Stomach (tissue), 9 donors: ENCODE measurements around the gene NKG7. TPM values are rescaled to one million over a fixed set of nuclear protein-coding genes. Genes with fewer than 3 reads are reported as not detected.

ENCODE experiments used
- DNase-seq, 2 donors: peaks; one replicate each; pipeline versions ENCODE4 v3.0.0 to v3.0.0-alpha.2; 2013 to 2019
- H3K27ac ChIP-seq, 5 donors: fragments of 200-600 bp in 4 of 5; sonication (generic) in 4 of 5; one replicate each; pipeline ENCODE4 v1.5.1; 2013 to 2019; ENCODE audit warnings: mild to moderate bottlenecking in 1 of 5, moderate library complexity in 1 of 5
- H3K27me3 ChIP-seq, 3 donors: fragments of 200-600 bp; sonication (generic); one replicate each; pipeline ENCODE4 v1.5.1; 2017 to 2019; ENCODE audit warnings: mixed run types in 1 of 3
- H3K36me3 ChIP-seq, 4 donors: fragments of 200-600 bp; sonication (generic); 1 replicate in 3 of 4; 2 replicates in 1 of 4; pipeline ENCODE4 v1.5.1; 2016 to 2019
- H3K4me1 ChIP-seq, 4 donors: fragments of 200-600 bp; sonication (generic); one replicate each; pipeline ENCODE4 v1.5.1; 2016 to 2019
- H3K4me3 ChIP-seq, 4 donors: fragments of 200-600 bp; sonication (generic) in 3 of 4; one replicate each; pipeline ENCODE4 v1.5.1; 2016 to 2019; ENCODE audit warnings: mild to moderate bottlenecking in 1 of 4
- H3K9me3 ChIP-seq, 4 donors: fragments of 200-600 bp; sonication (generic); one replicate each; pipeline ENCODE4 v1.5.1; 2016 to 2019
- EP300 ChIP-seq: sonication (generic); formaldehyde crosslinking; IDR thresholded peaks from one replicate; pipeline ENCODE4 v1.6.1; 2017; ENCODE audit warnings: antibody characterized with exemption
- POLR2A ChIP-seq, 4 donors: fragments of 450-650 bp; IDR thresholded peaks; one replicate each; pipeline ENCODE4 v1.6.1; 2016; ENCODE audit warnings: antibody characterized with exemption in 4 of 4, control low read depth in 2 of 4, mild to moderate bottlenecking in 1 of 4, moderate library complexity in 1 of 4
- POLR2AphosphoS5 ChIP-seq, 3 donors: sonication (generic); formaldehyde crosslinking; IDR thresholded peaks; one replicate each; pipeline ENCODE4 v1.6.1; 2016; ENCODE audit warnings: antibody characterized with exemption in 3 of 3
- WGBS, 5 donors: extraction: QIAGEN DNeasy Blood & Tissue Kit in 3 of 5; methylation state at CpG; one replicate each; pipeline versions ENCODE4 v1.1.5 to v1.1.7; 2013 to 2018; 5-methylcytosine and 5-hydroxymethylcytosine counted together
- intact Hi-C: fragments of 100-400 bp; cut with DNase I; formaldehyde crosslinking; loops from one replicate; pipeline ENCODE4 v1.15.1; 2023; ENCODE audit warnings: low total_unique reads
- polyA plus RNA-seq, 3 donors: library from polyadenylated mRNA; stranded (reverse); fragments of 200-250 nt; gene quantifications; one replicate each; pipeline ENCODE4 v1.2.3, GENCODE V29; 2013
- total RNA-seq, 5 donors: library from RNA; depleted of rRNA; stranded (reverse); fragments of >200 nt; gene quantifications; one replicate each; pipeline versions ENCODE4 v1.1.0 to v1.2.3, GENCODE V29; 2014 to 2016
- TF ChIP-seq, protein P1 (sequence below), 7 experiments: fragments of 450-650 bp in 4 of 7; fragments of 200-600 bp in 3 of 7; sonication (generic) in 3 of 7; IDR thresholded peaks; one replicate each; pipeline ENCODE4 v1.5.1; 2016 to 2019; ENCODE audit warnings: antibody characterized with exemption in 7 of 7, control low read depth in 2 of 7, mild to moderate bottlenecking in 1 of 7
- donor health status: healthy with polysubstance abuse.
- donor health status: Bipolar disorder and iron deficiency.
- donor health status: healthy.

The NKG7 gene
- total and polyA plus RNA-seq, 8 donors = 2.1 to 7.7 (median 5.2) TPM; not detected in 4

DNA sequence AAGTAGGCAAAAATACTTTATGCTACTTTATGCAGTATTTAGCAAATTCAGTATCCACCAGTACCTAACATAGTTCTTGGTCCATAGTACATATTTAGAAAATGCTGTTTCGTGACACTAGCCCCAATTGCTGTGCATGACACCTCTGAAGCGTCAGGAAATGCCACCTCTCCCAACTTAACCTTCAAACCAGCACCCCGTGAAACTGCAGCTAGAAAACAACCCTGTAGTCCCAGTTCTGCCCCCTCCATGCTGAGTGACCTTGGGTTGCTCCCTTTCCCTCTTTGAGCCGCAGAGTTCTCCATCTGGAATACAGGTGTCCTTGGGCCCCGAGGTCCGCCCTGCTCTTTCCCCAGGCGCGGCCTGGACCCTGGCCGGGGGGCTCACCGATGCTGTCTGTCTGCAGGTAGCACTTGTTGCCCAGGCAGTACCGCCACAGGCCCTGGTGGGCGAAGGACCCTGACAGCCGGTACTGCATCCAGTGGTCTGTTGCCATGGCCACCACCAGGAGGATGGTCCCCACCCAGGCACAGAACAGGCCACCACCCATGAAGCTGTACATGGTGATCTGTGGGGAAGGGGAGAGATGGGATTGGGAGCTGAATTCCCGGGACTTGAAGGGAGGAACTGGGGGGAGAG lies 14.5 kb upstream of the NKG7 start:
- no peak for DNase-seq
- Histone ChIP-seq H3K27me3 (no peaks in the 10 kb centered on the region), H3K9me3 (no peaks in the 10 kb centered on the region), H3K36me3 (no peaks in the 10 kb centered on the region), H3K4me1 (no peaks in the 10 kb centered on the region), H3K27ac (no peak overlapping the region), H3K4me3 (no peak overlapping the region)
- intact Hi-C loops = no loop called here
- no peak for TF ChIP-seq EP300
- TF ChIP-seq, protein P1, sequence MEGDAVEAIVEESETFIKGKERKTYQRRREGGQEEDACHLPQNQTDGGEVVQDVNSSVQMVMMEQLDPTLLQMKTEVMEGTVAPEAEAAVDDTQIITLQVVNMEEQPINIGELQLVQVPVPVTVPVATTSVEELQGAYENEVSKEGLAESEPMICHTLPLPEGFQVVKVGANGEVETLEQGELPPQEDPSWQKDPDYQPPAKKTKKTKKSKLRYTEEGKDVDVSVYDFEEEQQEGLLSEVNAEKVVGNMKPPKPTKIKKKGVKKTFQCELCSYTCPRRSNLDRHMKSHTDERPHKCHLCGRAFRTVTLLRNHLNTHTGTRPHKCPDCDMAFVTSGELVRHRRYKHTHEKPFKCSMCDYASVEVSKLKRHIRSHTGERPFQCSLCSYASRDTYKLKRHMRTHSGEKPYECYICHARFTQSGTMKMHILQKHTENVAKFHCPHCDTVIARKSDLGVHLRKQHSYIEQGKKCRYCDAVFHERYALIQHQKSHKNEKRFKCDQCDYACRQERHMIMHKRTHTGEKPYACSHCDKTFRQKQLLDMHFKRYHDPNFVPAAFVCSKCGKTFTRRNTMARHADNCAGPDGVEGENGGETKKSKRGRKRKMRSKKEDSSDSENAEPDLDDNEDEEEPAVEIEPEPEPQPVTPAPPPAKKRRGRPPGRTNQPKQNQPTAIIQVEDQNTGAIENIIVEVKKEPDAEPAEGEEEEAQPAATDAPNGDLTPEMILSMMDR (IDR thresholded peaks at IDR 0.05) = no peak
- no peak for TF ChIP-seq POLR2AphosphoS5 (IDR thresholded peaks at IDR 0.05)
- no peak for TF ChIP-seq POLR2A (IDR thresholded peaks at IDR 0.05)
- 75 to 90% (median 87%) methylated on average over 5 to 14 of the region's 14 CpGs for WGBS, 5 donors

DNA sequence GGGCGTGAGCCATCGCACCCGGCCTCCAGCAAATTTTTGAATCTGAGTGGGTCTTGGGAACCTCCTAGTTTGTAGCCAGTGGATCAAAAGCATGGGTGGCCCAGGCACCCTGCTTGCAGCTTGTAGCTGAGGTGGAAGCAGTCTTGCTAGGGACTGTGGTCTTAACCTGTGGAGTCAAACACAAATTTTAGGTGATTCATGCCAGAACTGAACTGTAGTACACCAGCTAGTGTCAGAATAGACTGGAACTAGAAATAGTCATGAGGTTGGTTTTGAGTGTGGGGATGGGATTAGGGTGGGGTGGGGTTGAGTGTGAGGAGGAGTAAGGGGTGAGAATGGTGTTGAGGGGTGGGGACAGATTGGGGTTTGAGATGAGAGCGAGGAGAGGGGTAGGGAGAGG lies 9.6 kb upstream of the NKG7 start:
- intact Hi-C loops = no loop called here

DNA sequence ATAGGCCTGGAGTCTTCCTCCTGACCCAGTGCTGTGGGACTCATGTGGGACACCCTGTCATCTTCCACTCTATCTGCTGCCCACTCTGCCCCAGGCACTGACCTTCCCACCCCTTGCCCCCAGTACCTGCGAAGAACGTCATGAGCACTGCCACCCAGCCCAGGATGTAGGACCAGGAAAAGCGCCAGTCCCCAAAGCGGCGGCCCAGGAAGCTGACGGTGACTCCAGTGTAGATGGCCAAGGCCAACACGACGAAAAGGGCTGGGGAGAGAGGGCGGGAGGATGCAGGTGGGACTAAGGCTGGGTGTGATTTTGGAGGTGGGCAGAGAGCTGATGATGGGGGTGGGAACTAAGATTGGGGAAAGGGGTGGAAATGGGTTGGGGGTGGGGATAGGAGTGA lies 7.9 kb upstream of the NKG7 start:
- WGBS, 5 donors = 87 to 95% (median 92%) methylated on average over 9 of the region's 9 CpGs
- H3K36me3 ChIP-seq = no peaks in the 10 kb centered on the region
- no peaks in the 10 kb centered on the region for H3K4me1 ChIP-seq
- DNase-seq = no peak
- no peak for TF ChIP-seq POLR2A (IDR thresholded peaks at IDR 0.05)
- no peak for TF ChIP-seq POLR2AphosphoS5 (IDR thresholded peaks at IDR 0.05)
- no peak for TF ChIP-seq EP300
- TF ChIP-seq, protein P1 (IDR thresholded peaks at IDR 0.05) = no peak
- peaks cover 0 to 7% (median 4%) of the 10 kb centered on the region in 4 donors for H3K9me3 ChIP-seq
- no peak overlapping the region for H3K27ac ChIP-seq
- H3K27me3 ChIP-seq = no peaks in the 10 kb centered on the region
- intact Hi-C loops = no loop called here
- no peak overlapping the region for H3K4me3 ChIP-seq

More for the DNA sequence above, 9.6 kb upstream of the NKG7 start:
- TF ChIP-seq, protein P1 (IDR thresholded peaks at IDR 0.05) = no peak
- TF ChIP-seq EP300 = no peak
- TF ChIP-seq POLR2AphosphoS5 (IDR thresholded peaks at IDR 0.05) = no peak
- TF ChIP-seq POLR2A (IDR thresholded peaks at IDR 0.05) = no peak
- H3K36me3 ChIP-seq = no peaks in the 10 kb centered on the region
- H3K27ac ChIP-seq = no peak overlapping the region
- no peak for DNase-seq
- no peaks in the 10 kb centered on the region for H3K27me3 ChIP-seq
- H3K9me3 ChIP-seq = peaks cover 0 to 7% (median 4%) of the 10 kb centered on the region in 4 donors
- H3K4me1 ChIP-seq = no peaks in the 10 kb centered on the region
- no peak overlapping the region for H3K4me3 ChIP-seq
- 89 to 97% (median 95%) methylated on average over 4 of the region's 4 CpGs for WGBS, 5 donors

DNA sequence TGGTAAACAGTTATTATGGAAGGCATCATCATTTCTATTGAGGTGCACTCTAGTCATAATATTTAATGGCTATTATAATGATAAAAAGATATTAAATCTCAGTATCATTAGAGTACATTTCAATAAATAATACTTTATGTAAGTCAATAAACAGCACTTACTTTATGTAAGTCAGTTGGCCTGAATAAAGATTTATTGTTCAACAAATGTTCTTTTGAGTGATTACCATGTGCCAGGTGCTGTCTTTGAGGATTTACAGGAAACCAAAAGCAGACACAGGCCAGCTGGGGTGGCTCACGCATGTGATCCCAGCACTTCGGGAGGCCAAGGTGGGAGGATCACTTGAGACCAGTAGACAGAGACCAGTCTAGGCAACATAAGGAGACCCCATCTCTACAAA lies 5.0 kb upstream of the NKG7 start:
- TF ChIP-seq POLR2A (IDR thresholded peaks at IDR 0.05) = no peak
- TF ChIP-seq, protein P1 (IDR thresholded peaks at IDR 0.05) = no peak
- H3K4me3 ChIP-seq = no peak overlapping the region
- H3K27ac ChIP-seq = no peak overlapping the region
- H3K4me1 ChIP-seq = peaks cover 0 to 4% (median 0%) of the 10 kb centered on the region in 4 donors
- no peaks in the 10 kb centered on the region for H3K27me3 ChIP-seq
- H3K36me3 ChIP-seq = no peaks in the 10 kb centered on the region
- peaks cover 0 to 7% (median 4%) of the 10 kb centered on the region in 4 donors for H3K9me3 ChIP-seq
- intact Hi-C loops = no loop called here
- 85 to 94% (median 89%) methylated on average over 2 of the region's 2 CpGs for WGBS, 5 donors
- DNase-seq = no peak
